GM19239 (cell line): ENCODE results near the gene APBA2.

Experiments
- DNase-seq: peaks from one replicate; pipeline ENCODE4 v3.0.0; 2011; ENCODE audit warnings: low spot score; ENCODE audit not compliant: insufficient read length
- FAIRE-seq: peaks from 2 replicates; lab custom pipeline; 2011; peaks lifted over from hg19 to GRCh38; lab: Jason Lieb, UNC

The APBA2 gene

GRCh38 chr15:28892789-28893610 lies 7.2 kb downstream of the APBA2 start:
- DNase-seq (no peak), FAIRE-seq (no peak)

- FAIRE-seq (no peak), DNase-seq (no peak)
These were observed 8.9 kb downstream of the APBA2 start for GRCh38 chr15:28894631-28895030.

DNA sequence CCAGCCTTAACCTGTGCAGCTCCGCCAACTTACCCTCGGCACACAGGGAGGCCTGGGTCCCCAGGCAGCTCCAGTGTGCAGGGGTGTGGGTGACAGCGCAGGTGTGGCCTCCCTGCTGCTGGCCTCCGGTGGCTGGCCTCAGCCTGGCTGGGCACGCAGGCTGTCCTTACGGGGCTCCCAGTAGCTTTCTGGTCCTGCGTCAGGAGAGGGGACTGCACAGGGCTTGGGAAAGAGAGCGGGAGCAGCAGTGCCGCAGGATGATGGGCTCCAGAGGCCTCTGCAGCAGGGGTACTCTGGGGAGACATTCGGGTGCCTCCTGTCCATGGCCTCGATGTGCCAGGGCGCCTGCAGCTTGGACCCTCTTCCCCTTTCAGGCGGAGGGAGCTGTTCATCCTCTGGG lies 9.4 kb downstream of the APBA2 start:
- FAIRE-seq (no peak), DNase-seq (no peak)

DNA sequence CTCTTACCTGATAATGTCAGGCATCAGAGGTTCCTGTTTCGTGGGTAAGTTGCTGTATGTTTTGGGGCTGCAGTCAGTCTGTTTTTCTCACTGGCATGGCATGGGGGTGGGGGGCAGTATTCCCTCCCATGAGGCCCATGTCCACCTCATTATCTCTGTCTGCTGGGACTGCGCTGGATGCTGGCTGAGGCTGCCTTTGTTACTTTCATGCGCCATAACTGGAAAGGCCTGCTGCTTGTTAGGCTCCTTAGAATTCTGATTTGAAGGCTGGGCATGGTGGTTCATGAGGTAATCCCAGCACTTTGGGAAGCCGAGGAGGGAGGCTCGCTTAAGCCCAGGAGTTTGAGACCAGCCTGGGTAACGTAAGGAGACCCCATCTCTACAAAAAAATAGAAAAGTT lies 9.8 kb downstream of the APBA2 start:
- no peak for FAIRE-seq
- no peak for DNase-seq

- DNase-seq (no peak), FAIRE-seq (no peak)
These were observed 11.2 kb downstream of the APBA2 start for GRCh38 chr15:28896951-28897350.

- no peak for FAIRE-seq
These were observed 12.2 kb downstream of the APBA2 start for GRCh38 chr15:28897861-28898585.

GRCh38 chr15:28899061-28899738 lies 13.4 kb downstream of the APBA2 start:
- no peak for FAIRE-seq

More at GRCh38 chr15:28897861-28898585, 12.2 kb downstream of the APBA2 start:
- no peak for DNase-seq

GRCh38 chr15:28900041-28900891 lies 14.5 kb downstream of the APBA2 start:
- FAIRE-seq (no peak), DNase-seq (no peak)

More at GRCh38 chr15:28899061-28899738, 13.4 kb downstream of the APBA2 start:
- no peak for DNase-seq

GRCh38 chr15:28900892-28901586 lies 15.3 kb downstream of the APBA2 start:
- DNase-seq (no peak), FAIRE-seq (no peak)

DNA sequence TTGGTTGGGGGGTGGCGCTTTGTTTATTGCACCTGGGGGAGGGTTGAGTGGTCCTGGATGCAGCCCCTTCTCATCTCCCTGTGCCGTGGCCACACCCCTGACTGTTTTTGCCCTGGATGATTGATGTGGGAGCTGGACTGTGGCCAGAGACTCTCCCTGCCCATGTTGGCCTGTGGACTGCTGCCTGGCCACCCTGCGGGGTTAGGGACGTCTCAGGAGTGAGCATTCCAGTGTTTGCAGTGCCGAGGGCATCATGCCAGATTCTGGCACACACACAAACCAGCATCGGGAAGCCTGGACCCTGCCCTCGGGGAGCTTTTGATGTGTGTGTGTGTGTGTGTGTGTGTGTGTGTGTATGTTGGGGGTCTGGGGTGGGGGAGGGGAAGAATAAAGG lies 15.8 kb downstream of the APBA2 start:
- no peak for FAIRE-seq
- no peak for DNase-seq

DNA sequence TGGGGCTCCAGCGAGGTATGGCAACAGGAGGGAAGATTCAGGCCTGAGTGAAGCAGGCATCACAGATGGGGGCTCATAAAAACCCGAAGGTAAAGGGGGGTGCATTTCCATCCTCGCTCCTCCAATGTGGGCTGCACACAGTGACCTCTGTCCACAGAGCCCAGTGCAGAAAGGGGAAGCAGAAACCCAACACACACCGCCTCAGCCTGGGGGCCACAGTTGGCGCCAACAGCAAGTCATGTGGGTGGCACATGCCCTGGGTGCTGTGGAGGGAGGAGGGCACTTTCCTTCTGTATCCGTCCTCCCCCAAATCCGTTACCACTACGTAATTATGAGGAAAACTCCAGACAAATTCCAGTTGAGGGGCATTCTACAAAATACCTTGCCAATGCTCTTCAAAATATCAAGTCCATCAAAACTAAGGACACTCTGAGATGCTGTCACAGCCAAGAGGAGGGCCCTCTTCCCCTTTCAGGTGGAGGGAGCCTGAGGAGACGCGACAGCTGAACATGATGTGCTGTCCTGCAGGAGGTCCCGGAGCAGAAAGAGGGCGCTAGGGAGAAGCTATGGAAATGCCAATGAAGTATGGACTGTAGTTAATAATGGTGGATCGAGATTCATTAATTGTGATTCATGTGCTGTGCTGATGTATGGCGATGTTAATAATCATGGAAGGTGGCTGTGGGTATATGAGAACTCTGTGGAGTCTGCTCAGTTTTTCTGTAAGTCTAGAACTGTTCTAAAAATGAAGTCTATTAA lies 16.4 kb downstream of the APBA2 start:
- DNase-seq: no peak

GRCh38 chr15:28902856-28903255 lies 17.1 kb downstream of the APBA2 start:
- DNase-seq (no peak), FAIRE-seq (no peak)

More for the DNA sequence above, 16.4 kb downstream of the APBA2 start:
- FAIRE-seq: no peak

DNA sequence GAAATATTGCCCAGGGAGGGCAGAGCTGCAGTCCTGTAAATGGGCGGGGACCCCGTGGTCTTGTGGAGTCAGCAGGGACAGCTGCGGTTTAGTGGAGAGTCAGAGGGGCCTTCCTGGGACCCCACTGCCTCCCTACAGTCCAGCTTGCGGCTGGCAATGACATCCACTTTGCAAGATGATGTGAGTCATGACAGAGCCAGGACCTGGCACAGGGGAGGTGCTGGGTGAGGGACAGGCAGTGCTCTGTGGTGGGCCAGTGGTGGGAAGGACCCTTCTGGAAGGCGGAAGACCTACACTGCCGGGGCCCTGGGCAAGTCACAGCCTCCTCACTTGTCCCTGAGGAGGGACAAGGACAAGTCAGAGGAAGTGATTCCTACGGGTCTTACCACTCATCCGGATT lies 17.8 kb downstream of the APBA2 start:
- DNase-seq (no peak), FAIRE-seq (no peak)

GRCh38 chr15:28904003-28904402 lies 18.2 kb downstream of the APBA2 start:
- no peak for DNase-seq
- FAIRE-seq: no peak

- DNase-seq: no peak
- no peak for FAIRE-seq
These were observed 19.0 kb downstream of the APBA2 start for GRCh38 chr15:28904541-28905315.

DNA sequence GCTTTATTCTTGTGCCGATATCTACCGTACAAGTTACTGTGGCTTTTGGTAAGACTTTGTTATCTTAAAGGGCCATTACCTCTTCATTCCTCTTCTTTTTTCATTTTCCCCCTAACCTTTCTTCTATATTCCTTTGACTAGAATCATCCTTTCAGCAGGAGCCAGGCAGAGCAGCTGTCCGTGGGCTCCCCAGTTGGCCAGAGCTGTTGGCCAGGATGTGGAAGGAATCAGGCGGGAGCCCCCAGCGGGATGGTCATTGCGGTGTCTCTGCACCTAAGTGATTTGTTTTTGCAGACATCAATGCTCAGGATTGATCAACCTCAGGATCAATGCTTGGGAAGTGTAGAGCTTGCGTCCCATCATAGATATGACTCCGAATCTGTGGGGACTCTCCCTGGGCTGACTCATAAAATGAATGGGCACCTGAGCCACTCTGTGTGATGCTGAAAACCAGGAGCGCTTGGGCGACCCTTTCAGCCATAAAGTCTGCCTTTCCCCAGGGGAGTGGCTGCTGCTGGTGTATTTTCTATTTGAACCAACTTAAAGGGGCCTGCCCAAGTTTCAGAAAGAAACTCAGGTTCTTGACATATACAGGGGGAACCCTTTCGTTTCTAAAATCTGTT lies 21.7 kb downstream of the APBA2 start:
- DNase-seq: no peak
- FAIRE-seq: no peak

GRCh38 chr15:28909958-28910500 lies 24.3 kb downstream of the APBA2 start:
- no peak for DNase-seq
- no peak for FAIRE-seq
